ENCODE results near the gene MVB12B.

The MVB12B gene

GRCh38 chr9:126408004-126408403 is 81.4 kb downstream of the MVB12B start:
- no peak for DNase-seq (ENCODE audit: low read depth)

DNA sequence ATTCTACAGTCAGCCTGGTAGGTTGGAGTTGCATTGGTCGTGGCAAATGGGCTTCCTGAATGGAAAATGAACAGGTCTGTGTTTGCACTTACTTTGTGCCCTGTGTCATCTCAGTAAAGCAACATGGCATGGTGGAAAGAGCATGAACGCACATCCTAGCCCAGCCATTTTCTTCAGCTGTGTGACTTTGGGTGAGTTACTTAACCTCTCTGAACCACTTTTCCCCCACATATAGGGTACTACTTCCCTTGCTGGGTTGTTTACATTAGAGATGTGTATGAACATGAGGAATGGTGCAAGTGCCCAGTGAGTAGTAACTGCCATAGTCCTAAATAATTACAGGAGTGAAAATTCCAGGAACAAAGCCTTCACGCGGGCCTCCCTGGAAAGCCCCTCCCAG is 83.6 kb downstream of the MVB12B start:
- no peak for DNase-seq (ENCODE audit: low read depth)

DNA sequence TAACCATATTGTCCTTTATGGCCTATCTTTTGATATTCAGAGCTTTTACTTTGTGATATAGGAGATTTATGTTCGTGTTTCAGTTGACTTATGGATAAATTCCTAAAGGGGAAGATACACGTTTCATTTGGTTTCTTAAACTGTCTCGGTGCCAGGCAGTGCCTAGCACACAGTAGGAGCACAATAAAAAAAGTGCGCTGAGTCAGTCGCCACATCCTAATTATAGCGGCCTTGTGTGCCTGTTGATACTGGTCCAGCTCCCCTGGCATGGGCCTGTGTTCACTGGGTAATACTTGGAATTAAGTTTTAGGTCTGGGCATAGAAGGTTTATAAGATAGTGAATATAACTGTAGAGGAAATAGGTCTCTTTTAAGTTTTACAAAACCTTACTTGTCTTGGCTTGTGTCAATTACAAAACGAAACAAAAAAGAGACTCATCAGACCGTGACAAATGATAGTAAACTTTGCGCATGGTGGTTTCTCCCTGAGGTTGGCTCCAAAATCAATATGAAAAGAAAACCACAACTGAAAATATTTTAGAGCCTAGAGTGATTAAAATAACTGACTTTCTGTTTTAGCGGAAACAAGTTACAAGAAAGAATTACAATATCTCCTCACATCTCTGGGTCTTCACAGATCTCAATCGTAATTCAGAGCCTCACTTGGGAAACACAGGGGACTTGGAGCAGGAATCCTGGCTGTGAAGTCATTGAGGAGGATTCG is 84.8 kb downstream of the MVB12B start:
- no peak for DNase-seq (ENCODE audit: low read depth)

- DNase-seq (ENCODE audit: low read depth) = no peak
Observed at GRCh38 chr9:126411948-126412284, 85.3 kb downstream of the MVB12B start.

DNA sequence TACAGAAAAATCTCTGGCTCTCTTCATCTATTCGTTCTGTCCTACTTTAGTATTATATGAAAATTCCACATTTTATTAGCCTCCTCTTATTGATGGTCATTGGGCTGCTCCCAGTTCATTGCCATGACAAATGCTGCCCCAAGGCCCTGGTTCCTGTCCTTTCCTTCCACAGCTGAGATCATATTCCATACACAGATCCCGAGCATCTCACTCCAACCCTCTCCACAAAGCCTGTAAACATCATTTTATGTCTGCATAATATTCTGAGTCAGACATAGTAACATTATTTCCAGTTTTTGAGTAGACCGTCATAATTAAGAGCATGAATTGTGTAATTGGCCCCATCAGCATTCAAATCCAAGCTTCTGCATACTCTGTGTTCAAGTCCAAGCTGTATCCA is 86.3 kb downstream of the MVB12B start:
- DNase-seq (ENCODE audit: low read depth) = no peak

- DNase-seq (ENCODE audit: low read depth) = no peak
Observed at GRCh38 chr9:126413391-126414068, 86.9 kb downstream of the MVB12B start.

GRCh38 chr9:126415741-126416370 is 89.2 kb downstream of the MVB12B start:
- no peak for DNase-seq (ENCODE audit: low read depth)

DNA sequence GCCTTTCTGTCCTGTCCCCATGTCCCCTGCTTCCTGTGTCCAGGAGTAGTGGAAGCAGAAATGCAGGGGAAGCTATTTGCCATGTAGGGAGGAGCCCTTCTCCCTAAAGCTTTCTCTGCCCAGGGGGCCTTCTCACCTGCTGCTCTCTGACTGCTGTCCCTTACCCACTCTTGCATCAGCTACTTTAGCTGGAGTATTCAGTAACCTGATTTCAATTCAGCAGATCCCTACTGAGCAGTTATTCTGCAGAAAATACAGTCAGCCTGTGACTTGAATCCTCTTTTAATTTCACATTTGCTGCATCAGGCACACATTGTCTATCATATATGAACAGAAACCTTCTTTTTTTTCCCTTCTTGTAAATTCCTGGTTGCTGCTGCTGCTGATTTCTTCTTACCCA is 90.4 kb downstream of the MVB12B start:
- no peak for DNase-seq (ENCODE audit: low read depth)

GRCh38 chr9:126417684-126418083 is 91.1 kb downstream of the MVB12B start:
- no peak for DNase-seq (ENCODE audit: low read depth)

DNA sequence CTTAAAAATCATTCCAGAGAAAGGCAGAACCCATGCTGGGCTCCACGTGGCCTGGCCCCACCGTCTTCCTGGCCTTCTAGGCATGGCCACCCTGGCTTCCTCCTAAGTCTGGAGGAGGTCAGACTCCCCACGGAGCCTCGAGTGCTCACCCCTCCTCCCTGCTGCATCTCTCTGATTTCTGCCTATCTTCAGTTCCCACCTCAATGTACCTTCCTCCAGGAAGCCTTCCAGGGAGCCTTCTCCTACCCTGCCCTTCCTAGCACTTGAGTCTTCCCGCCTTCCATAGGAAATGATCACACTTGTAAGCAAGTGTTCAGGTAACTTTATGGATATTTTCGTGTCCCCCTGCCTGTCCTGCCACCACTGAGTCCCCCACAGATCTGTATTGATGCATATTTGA is 92.0 kb downstream of the MVB12B start:
- DNase-seq (ENCODE audit: low read depth) = no peak

DNA sequence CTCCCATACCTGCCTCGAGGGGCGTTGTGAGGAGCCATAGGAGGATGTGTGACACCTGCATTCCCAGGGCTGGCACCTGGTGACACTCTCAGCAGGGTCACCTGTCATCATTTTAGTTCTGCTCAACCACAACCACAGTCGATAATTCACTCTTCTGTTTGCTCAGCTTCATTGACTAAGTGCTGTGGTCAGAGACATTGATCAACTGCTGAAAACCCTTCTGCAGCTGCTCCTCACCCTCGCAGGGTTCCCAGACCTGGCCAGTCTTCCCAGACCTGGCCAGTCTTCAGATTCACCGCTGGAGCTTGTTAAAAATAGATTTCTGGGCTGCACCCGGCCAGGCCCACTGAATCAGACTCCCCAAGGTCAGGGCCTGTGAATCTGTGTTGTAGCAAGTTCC is 92.8 kb downstream of the MVB12B start:
- DNase-seq (ENCODE audit: low read depth) = no peak

DNA sequence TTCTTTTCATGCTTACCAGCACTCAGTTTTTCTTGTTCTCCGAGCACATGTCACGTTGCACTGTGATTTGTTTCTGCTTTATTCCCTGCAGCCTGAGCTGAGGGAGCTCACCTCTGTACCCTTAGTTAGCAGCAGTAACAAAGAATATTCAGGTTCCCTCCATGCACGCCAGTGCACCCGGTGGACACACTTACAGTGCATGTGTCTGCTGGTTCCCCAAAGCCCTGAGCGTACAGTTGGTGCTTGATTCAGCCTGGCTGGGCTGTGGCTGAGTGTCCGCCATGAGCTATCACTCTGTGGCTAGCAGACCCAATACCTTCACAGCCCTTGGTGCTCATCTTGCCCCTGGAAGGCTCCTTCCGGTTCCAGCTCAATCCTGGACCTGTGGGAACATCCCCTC is 93.5 kb downstream of the MVB12B start:
- no peak for DNase-seq (ENCODE audit: low read depth)

GRCh38 chr9:126420643-126421564 is 94.3 kb downstream of the MVB12B start:
- no peak for DNase-seq (ENCODE audit: low read depth)

DNA sequence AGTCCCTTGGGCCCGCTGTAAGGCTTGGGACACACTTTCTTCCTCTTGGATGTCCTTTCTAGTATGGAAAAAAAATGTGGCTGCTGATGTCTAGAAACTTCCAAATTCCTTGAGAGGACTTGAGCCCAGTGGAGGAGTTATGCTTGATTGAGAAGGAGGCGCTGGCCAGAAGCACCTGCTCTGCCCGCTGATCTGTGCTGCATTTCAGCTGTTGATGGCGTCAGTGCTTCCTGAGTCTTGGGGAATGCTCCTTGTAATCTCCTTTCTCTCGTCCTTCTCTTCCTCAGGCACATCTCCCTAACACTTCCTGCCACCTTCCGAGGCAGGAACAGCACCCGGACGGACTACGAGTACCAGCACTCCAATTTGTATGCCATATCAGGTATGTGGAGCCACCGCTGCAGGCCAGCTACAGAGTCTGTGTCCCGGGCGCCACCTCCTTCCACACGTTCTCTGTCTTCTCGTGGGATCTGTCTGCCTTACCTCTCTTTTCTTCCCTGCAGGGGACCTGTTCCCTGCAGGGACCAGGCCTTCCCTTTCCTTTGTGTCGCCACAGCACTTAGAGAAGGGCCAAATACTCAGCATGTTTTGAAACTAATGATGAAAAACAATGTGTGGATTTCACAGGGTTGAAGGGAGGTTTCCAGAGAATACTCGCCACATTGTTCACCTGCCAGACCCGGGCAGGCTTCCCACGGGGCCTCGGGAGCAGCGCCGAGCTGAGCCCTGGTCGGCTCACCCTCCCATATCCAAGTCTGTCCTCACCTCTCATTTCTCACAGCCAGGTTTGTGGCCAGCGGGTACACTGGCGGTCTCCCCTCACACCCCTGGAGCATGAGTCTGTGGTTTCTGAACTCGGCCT is 95.2 kb downstream of the MVB12B start:
- DNase-seq (ENCODE audit: low read depth) = no peak

DNA sequence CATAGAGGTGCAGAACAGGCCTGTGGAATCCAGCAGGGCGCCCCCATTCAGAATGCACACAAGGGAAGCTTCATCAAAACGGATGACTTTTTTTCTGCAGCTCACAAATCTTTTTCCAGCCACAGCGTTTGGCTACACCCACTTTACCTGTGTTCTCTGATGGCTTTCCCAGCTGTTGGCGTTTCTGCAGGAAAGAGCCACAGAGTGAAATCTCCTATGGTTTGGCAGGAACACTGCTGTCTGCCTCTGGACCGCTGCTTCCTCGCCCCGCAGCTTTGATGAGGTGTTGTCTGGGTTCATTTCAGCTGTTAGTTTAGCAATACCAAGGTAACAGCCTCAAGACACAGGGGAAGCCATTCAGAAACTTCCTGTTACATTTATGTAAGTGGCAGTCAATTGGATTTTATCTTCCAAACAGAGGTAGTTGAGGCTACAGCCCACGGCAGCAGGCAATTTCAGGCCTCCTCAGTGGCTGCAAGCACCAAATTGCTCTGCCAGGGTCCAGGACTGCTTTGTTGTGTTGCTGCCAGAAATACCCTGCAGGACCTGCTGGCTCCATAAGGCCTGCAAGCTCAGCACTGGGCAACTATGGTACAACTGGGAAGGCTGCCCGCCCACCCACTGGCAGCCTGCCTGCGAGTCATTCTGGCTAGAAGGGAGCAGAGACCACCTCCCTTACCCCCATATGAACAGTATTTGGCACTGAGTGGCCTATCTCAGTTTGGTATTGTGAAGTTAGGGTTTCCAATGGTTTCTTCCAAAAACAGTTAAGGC is 96.7 kb downstream of the MVB12B start:
- no peak for DNase-seq (ENCODE audit: low read depth)

GRCh38 chr9:126423916-126424185 is 97.2 kb downstream of the MVB12B start:
- DNase-seq (ENCODE audit: low read depth) = no peak

DNA sequence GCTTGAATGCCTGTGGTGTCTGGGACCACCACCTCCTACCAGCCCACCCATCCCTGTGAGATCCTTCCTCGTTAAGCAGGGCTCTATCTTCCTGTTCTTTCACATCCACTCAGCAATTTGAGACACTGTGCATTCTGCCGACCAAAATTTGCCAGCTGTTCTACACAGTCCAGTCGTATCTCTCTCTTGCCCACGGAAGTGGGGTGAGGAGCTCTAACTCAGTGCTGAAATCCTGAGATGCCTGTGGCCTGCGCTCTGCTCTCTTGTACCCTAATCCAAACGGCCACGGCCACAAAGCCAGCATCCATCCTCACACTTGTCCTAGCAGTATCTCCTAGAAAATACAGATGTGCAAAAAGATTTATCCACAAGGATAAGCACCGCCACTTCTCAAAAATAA is 97.9 kb downstream of the MVB12B start:
- no peak for DNase-seq (ENCODE audit: low read depth)

- DNase-seq (ENCODE audit: low read depth) = no peak
Observed at GRCh38 chr9:126428534-126429175, 102.0 kb downstream of the MVB12B start.

GRCh38 chr9:126429190-126429589 is 102.6 kb downstream of the MVB12B start:
- DNase-seq (ENCODE audit: low read depth) = no peak

GRCh38 chr9:126430124-126430523 is 103.5 kb downstream of the MVB12B start:
- no peak for DNase-seq (ENCODE audit: low read depth)

Measured in stimulated activated CD8-positive, alpha-beta memory T cell treated with anti-CD3 and anti-CD28 coated beads, Interleukin-15, amount 100 ng/mL, for 24 hours (primary cell).